Measurements from ENCODE around the gene MXD1. TPM values are rescaled to one million over a fixed set of nuclear protein-coding genes. Genes with fewer than 3 reads are reported as not detected.

Gene MXD1
- total and polyA plus RNA-seq, 2 donors (not counting 3 experiments of a cell fraction or from before 2014, with no cell fraction given), result 6.7 to 10.6 TPM

DNA sequence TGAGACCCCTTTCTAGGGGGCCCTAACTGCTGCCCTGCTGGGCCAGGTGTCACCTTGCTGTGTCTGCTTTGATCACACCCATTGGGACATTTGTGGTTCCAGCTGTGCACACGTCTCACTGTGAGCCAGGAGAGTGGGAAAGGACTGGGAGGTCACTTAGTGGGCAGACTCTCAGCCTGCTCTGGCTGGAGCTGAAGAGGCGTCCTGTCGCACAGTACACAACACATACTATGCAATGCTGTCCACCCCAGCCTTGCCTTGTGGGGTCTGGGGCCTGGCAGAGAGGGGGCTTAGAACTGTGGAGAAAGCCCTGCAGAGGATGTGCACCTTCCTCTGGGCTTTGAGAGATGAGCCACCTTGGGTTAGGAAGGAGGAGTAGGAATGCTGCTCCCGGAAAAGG, 71.8 kb downstream of the MXD1 start:
- no peaks in the 10 kb centered on the region for H3K79me2 ChIP-seq (ENCODE audit: control insufficient read depth, insufficient read depth, low read length)
- no peak for FAIRE-seq
- intact Hi-C loops (cut with micrococcal nuclease), result no loop called here
- ChIA-PET POLR2A (no interaction called here), CTCF (no interaction called here)
- no peaks in the 10 kb centered on the region for H4K20me1 ChIP-seq (replicated peaks; ENCODE audit: control insufficient read depth, extremely low read depth, insufficient read depth, low read length)
- no peak overlapping the region for H3K9ac ChIP-seq (replicated peaks; ENCODE audit: extremely low read depth, insufficient read depth, low read length)
- H3K4me3 ChIP-seq (replicated peaks in 1 of 3; ENCODE audit: insufficient read depth in 1 of 3, low read depth in 1 of 3, low read length in 3 of 3), result no peak overlapping the region
- H3K4me2 ChIP-seq (ENCODE audit: insufficient read depth, low read length), result no peak overlapping the region
- no peaks in the 10 kb centered on the region for H3K9me3 ChIP-seq (replicated peaks; ENCODE audit: control insufficient read depth, insufficient read depth, low read length)
- H3K4me1 ChIP-seq (ENCODE audit: control insufficient read depth, extremely low read depth, insufficient read depth, low read length), result no peaks in the 10 kb centered on the region
- H3K27ac ChIP-seq (ENCODE audit: insufficient read depth, low read depth, low read length), result no peak overlapping the region
- TF ChIP-seq POLR2AphosphoS5 (IDR thresholded peaks at IDR 0.05; ENCODE audit: insufficient read depth, low read depth, low read length) (no peak), FOS (IDR thresholded peaks at IDR 0.05; ENCODE audit: borderline replicate concordance, insufficient read depth, low read length) (no peak), MYC (IDR thresholded peaks at IDR 0.05; ENCODE audit: low read depth, low read length) (no peak), POLR2A (IDR thresholded peaks at IDR 0.05; ENCODE audit: low read depth, low read length) (no peak), JUN (IDR thresholded peaks at IDR 0.05; ENCODE audit: borderline replicate concordance, insufficient read depth, insufficient read length, low read depth) (no peak), GATA2 (IDR thresholded peaks at IDR 0.05; ENCODE audit: insufficient read depth, insufficient read length, low read depth, low read length) (no peak), EZH2 (IDR thresholded peaks at IDR 0.05; ENCODE audit: borderline replicate concordance, low read depth, low read length, severe bottlenecking) (no peak)
- TF ChIP-seq, protein P1, sequence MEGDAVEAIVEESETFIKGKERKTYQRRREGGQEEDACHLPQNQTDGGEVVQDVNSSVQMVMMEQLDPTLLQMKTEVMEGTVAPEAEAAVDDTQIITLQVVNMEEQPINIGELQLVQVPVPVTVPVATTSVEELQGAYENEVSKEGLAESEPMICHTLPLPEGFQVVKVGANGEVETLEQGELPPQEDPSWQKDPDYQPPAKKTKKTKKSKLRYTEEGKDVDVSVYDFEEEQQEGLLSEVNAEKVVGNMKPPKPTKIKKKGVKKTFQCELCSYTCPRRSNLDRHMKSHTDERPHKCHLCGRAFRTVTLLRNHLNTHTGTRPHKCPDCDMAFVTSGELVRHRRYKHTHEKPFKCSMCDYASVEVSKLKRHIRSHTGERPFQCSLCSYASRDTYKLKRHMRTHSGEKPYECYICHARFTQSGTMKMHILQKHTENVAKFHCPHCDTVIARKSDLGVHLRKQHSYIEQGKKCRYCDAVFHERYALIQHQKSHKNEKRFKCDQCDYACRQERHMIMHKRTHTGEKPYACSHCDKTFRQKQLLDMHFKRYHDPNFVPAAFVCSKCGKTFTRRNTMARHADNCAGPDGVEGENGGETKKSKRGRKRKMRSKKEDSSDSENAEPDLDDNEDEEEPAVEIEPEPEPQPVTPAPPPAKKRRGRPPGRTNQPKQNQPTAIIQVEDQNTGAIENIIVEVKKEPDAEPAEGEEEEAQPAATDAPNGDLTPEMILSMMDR (IDR thresholded peaks at IDR 0.05; ENCODE audit: extremely low read depth in 1 of 2, insufficient read depth in 1 of 2, low read depth in 1 of 2, low read length in 2 of 2), result no peak
- TF ChIP-seq, protein P2, sequence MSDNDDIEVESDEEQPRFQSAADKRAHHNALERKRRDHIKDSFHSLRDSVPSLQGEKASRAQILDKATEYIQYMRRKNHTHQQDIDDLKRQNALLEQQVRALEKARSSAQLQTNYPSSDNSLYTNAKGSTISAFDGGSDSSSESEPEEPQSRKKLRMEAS (IDR thresholded peaks at IDR 0.05; ENCODE audit: insufficient read depth, insufficient read length), result no peak
- no peak for DNase-seq (ENCODE audit: low read depth, low spot score)
- H2AFZ ChIP-seq (ENCODE audit: low read depth, low read length), result no peak overlapping the region
- BruUV-seq (replicated peaks), result no TSS peak
- no peaks in the 10 kb centered on the region for H3K36me3 ChIP-seq (ENCODE audit: control insufficient read depth in 2 of 2, extremely low read depth in 1 of 2, insufficient read depth in 2 of 2, low read length in 2 of 2)
- dilution Hi-C loops (cut with MboI; ENCODE audit: extremely low pct_ligation_motif_present, low sequenced_read_pairs), result no loop called here
- H3K9me1 ChIP-seq (replicated peaks; ENCODE audit: control insufficient read depth, extremely low read depth, insufficient read depth, low read length), result no peaks in the 10 kb centered on the region
- no peaks in the 10 kb centered on the region for H3K27me3 ChIP-seq (ENCODE audit: control insufficient read depth in 2 of 2, insufficient read depth in 2 of 2, low read length in 2 of 2)

Data from endothelial cell of umbilical vein (primary cell).